ENCODE measurements around the gene AASDH. TPM values are rescaled to one million over a fixed set of nuclear protein-coding genes. Genes with fewer than 3 reads are reported as not detected.

AASDH gene
- total RNA-seq, 1 experiment from 2014 or later: 5.4 TPM

- POLR2A ChIA-PET: no interaction called here
- CTCF ChIA-PET: no interaction called here
- Histone ChIP-seq H3K4me3 (ENCODE audit: low read depth in 2 of 2, low read length in 2 of 2) (peak overlapping the region; percentile 85 to 91), H3K27ac (ENCODE audit: low read length) (peak overlapping the region; percentile 23), H3K4me1 (ENCODE audit: control insufficient read depth, insufficient read depth, low read length) (peaks cover 8% of the 10 kb centered on the region), H3K9me3 (ENCODE audit: control insufficient read depth, insufficient read depth, low read depth, low read length) (no peaks in the 10 kb centered on the region), H3K27me3 (ENCODE audit: control insufficient read depth, insufficient read depth, low read length) (no peaks in the 10 kb centered on the region), H3K36me3 (ENCODE audit: control insufficient read depth, insufficient read depth, low read length) (peaks cover 3% of the 10 kb centered on the region; the same call in 1 of the 2 replicates)
- no peak for TF ChIP-seq CTCF (IDR thresholded peaks at IDR 0.05)
- TF ChIP-seq REST (IDR thresholded peaks at IDR 0.05; ENCODE audit: insufficient read depth in 1 of 2, low read depth in 2 of 2, low read length in 1 of 2): no peak
- no peak for TF ChIP-seq POLR2AphosphoS5 (IDR thresholded peaks at IDR 0.05; ENCODE audit: low read depth, low read length)
- TF ChIP-seq SIN3A (IDR thresholded peaks at IDR 0.05; ENCODE audit: borderline replicate concordance, insufficient read depth, low read depth, low read length): no peak
- no peak for TF ChIP-seq TCF7L2 (IDR thresholded peaks at IDR 0.05; ENCODE audit: low read depth, low read length)
- no peak for ATAC-seq
- DNase-seq (ENCODE audit: low read depth, low spot score): no peak
- in situ Hi-C loops (cut with HindIII; ENCODE audit: low pct_unique_long_range_greater_than_20kb, low sequenced_read_pairs) (no loop called here), intact Hi-C loops (cut with micrococcal nuclease; ENCODE audit: unreplicated experiment) (no loop called here)
- BruUV-seq (replicated peaks): TSS peak; percentile 67
Measured at GRCh38 chr4:56386091-56386490, 1.2 kb downstream of the AASDH start.

- no TSS peak for BruUV-seq (replicated peaks)
- no peak for DNase-seq (ENCODE audit: low read depth, low spot score)
- Histone ChIP-seq H3K27me3 (ENCODE audit: control insufficient read depth, insufficient read depth, low read length) (no peaks in the 10 kb centered on the region), H3K4me3 (ENCODE audit: low read depth in 2 of 2, low read length in 2 of 2) (no peak overlapping the region), H3K9me3 (ENCODE audit: control insufficient read depth, insufficient read depth, low read depth, low read length) (no peaks in the 10 kb centered on the region), H3K4me1 (ENCODE audit: control insufficient read depth, insufficient read depth, low read length) (no peaks in the 10 kb centered on the region), H3K27ac (ENCODE audit: low read length) (no peak overlapping the region), H3K36me3 (ENCODE audit: control insufficient read depth, insufficient read depth, low read length) (no peaks in the 10 kb centered on the region)
- no peak for ATAC-seq
- ChIA-PET CTCF (no interaction called here), POLR2A (no interaction called here)
- intact Hi-C loops (cut with micrococcal nuclease; ENCODE audit: unreplicated experiment): no loop called here
- TF ChIP-seq REST (IDR thresholded peaks at IDR 0.05; ENCODE audit: insufficient read depth in 1 of 2, low read depth in 2 of 2, low read length in 1 of 2): no peak
- TF ChIP-seq SIN3A (IDR thresholded peaks at IDR 0.05; ENCODE audit: borderline replicate concordance, insufficient read depth, low read depth, low read length): no peak
- TF ChIP-seq CTCF (IDR thresholded peaks at IDR 0.05): no peak
- no peak for TF ChIP-seq POLR2AphosphoS5 (IDR thresholded peaks at IDR 0.05; ENCODE audit: low read depth, low read length)
- TF ChIP-seq TCF7L2 (IDR thresholded peaks at IDR 0.05; ENCODE audit: low read depth, low read length): no peak
- in situ Hi-C loops (cut with HindIII; ENCODE audit: low pct_unique_long_range_greater_than_20kb, low sequenced_read_pairs): no loop called here
Measured at GRCh38 chr4:56375458-56375857, 11.8 kb downstream of the AASDH start.

All from Panc1 (cell line).